Right lobe of liver (tissue), 6 donors: ENCODE results near the gene LRRC4. TPM values are rescaled to one million over a fixed set of nuclear protein-coding genes. Genes with fewer than 3 reads are reported as not detected.

Experiments used
- ATAC-seq, 4 donors: fragments of 200-7000 bp; cut with Tn5 transposase; one replicate each; pipeline ENCODE4 v1.9.1; 2020; ENCODE audit warnings: mild to moderate bottlenecking in 4 of 4, moderate library complexity in 4 of 4
- DNase-seq, 3 donors: peaks; one replicate each; pipeline ENCODE4 v3.0.0-alpha.2; 2020
- H3K27ac ChIP-seq, 3 donors: fragments of 200-600 bp; one replicate each; pipeline ENCODE4 v1.8.0; 2022
- H3K27me3 ChIP-seq, 2 donors: fragments of 200-600 bp; one replicate each; pipeline ENCODE4 v1.8.0; 2022
- H3K36me3 ChIP-seq, 4 donors: fragments of 200-600 bp; sonication (generic) in 1 of 4; one replicate each; pipeline versions ENCODE4 v1.5.1 to v1.8.0; 2017 to 2022; ENCODE audit warnings: control low read depth in 1 of 4
- H3K4me1 ChIP-seq, 4 donors: fragments of 200-600 bp; sonication (generic) in 1 of 4; one replicate each; pipeline versions ENCODE4 v1.5.1 to v1.8.0; 2017 to 2022; ENCODE audit warnings: control low read depth in 1 of 4
- H3K4me3 ChIP-seq, 3 donors: fragments of 200-600 bp; one replicate each; pipeline ENCODE4 v1.8.0; 2022
- H3K9me3 ChIP-seq, 4 donors: fragments of 200-600 bp; sonication (generic) in 1 of 4; one replicate each; pipeline versions ENCODE4 v1.5.1 to v1.8.0; 2017 to 2022; ENCODE audit warnings: control low read depth in 1 of 4
- CTCF ChIP-seq, 4 donors: fragments of 200-600 bp in 3 of 4; fragments of 450-650 bp in 1 of 4; IDR thresholded peaks; one replicate each; pipeline versions ENCODE4 v1.5.1 to v1.8.0; 2016 to 2022; ENCODE audit warnings: antibody characterized with exemption in 4 of 4, mild to moderate bottlenecking in 2 of 4
- POLR2A ChIP-seq: fragments of 450-650 bp; IDR thresholded peaks from one replicate; pipeline ENCODE4 v1.6.1; 2017; ENCODE audit warnings: antibody characterized with exemption, mild to moderate bottlenecking
- WGBS: methylation state at CpG from one replicate; pipeline ENCODE4 v1.1.6; 2018; ENCODE audit warnings: low coverage, low lambda C conversion rate; ENCODE audit not compliant: insufficient coverage; ENCODE audit errors: missing lambda C conversion rate; 5-methylcytosine and 5-hydroxymethylcytosine counted together
- intact Hi-C, 2 donors: fragments of 100-400 bp; cut with DNase I; formaldehyde crosslinking; loops; one replicate each; pipeline versions ENCODE4 v1.11.2 to v1.14.1; 2022
- total RNA-seq, 6 experiments: library from RNA; depleted of rRNA in 2 of 6; stranded (reverse); fragments of >200 nt in 2 of 6; fragmentation: NEBNext Ultra II Directional in 3 of 6; extraction: Animal tissue kit (Norgen Biotek cat#: 25700) in 3 of 6; gene quantifications; one replicate each; pipeline versions ENCODE4 v1.1.0 to v1.2.4, GENCODE V29; 2016 to 2023
- donor health status: DM: no; HTN: yes; CAD: no.
- donor health status: DM: no; HTN: no; CAD: no.
- donor health status: DM: no; HTN: no; CAD: no.
- donor health status: DM: no; HTN: yes; CAD: no.
- donor health status: DM: no; HTN: yes; CAD: no.

Gene LRRC4
- total RNA-seq, 6 experiments from 2014 or later, result 0.74 to 4.0 (median 2.5) TPM

GRCh38 chr7:128073671-128074310 is 42.6 kb upstream of the LRRC4 start:
- Histone ChIP-seq H3K4me1 (peaks cover 0 to 9% (median 0%) of the 10 kb centered on the region in 4 donors), H3K27ac (no peak overlapping the region), H3K4me3 (no peak overlapping the region), H3K9me3 (no peaks in the 10 kb centered on the region), H3K36me3 (peaks cover 0 to 11% (median 2%) of the 10 kb centered on the region in 4 donors), H3K27me3 (no peaks in the 10 kb centered on the region)
- DNase-seq (no peak), ATAC-seq (no peak)
- TF ChIP-seq CTCF (IDR thresholded peaks at IDR 0.05), result no peak
- no peak for TF ChIP-seq POLR2A
- intact Hi-C loops, result no loop called here
- WGBS, result 83% methylated on average over 8 of the region's 15 CpGs

- Histone ChIP-seq H3K27me3 (no peaks in the 10 kb centered on the region), H3K4me1 (peaks cover 0 to 3% (median 0%) of the 10 kb centered on the region in 4 donors), H3K27ac (no peak overlapping the region), H3K9me3 (no peaks in the 10 kb centered on the region), H3K36me3 (peaks cover 0 to 4% (median 1%) of the 10 kb centered on the region in 4 donors), H3K4me3 (no peak overlapping the region)
- ATAC-seq (no peak), DNase-seq (no peak)
- intact Hi-C loops, result no loop called here
- TF ChIP-seq POLR2A, result no peak
- WGBS, result 76% methylated on average over 4 of the region's 11 CpGs
Measured at GRCh38 chr7:128071801-128072200, 40.6 kb upstream of the LRRC4 start.

- no peak overlapping the region for H3K4me3 ChIP-seq
- WGBS, result 85% methylated on average over 6 of the region's 6 CpGs
- no peak overlapping the region for H3K27ac ChIP-seq
- intact Hi-C loops, result no loop called here
- TF ChIP-seq POLR2A (no peak), CTCF (IDR thresholded peaks at IDR 0.05) (no peak)
- H3K9me3 ChIP-seq, result no peaks in the 10 kb centered on the region
- ATAC-seq, result no peak
- H3K36me3 ChIP-seq, result peaks cover 0 to 4% (median 1%) of the 10 kb centered on the region in 4 donors
- DNase-seq, result no peak
- H3K4me1 ChIP-seq, result no peaks in the 10 kb centered on the region
- H3K27me3 ChIP-seq, result no peaks in the 10 kb centered on the region
Measured at GRCh38 chr7:128071376-128071775, 40.1 kb upstream of the LRRC4 start.

GRCh38 chr7:128069373-128070364 is 38.4 kb upstream of the LRRC4 start:
- WGBS, result 90% methylated on average over 3 of the region's 8 CpGs
- no peaks in the 10 kb centered on the region for H3K9me3 ChIP-seq
- ATAC-seq (no peak), DNase-seq (no peak)
- H3K36me3 ChIP-seq, result peaks cover 0 to 2% (median 0%) of the 10 kb centered on the region in 4 donors
- intact Hi-C loops, result no loop called here
- TF ChIP-seq POLR2A (no peak), CTCF (IDR thresholded peaks at IDR 0.05) (no peak)
- no peak overlapping the region for H3K27ac ChIP-seq
- no peaks in the 10 kb centered on the region for H3K4me1 ChIP-seq
- no peak overlapping the region for H3K4me3 ChIP-seq
- H3K27me3 ChIP-seq, result no peaks in the 10 kb centered on the region

GRCh38 chr7:128068785-128069184 is 37.5 kb upstream of the LRRC4 start:
- peaks cover 0 to 2% (median 0%) of the 10 kb centered on the region in 4 donors for H3K36me3 ChIP-seq
- H3K27me3 ChIP-seq, result no peaks in the 10 kb centered on the region
- ATAC-seq, result no peak
- H3K4me1 ChIP-seq, result no peaks in the 10 kb centered on the region
- no peak overlapping the region for H3K4me3 ChIP-seq
- TF ChIP-seq POLR2A, result no peak
- no peak for TF ChIP-seq CTCF (IDR thresholded peaks at IDR 0.05)
- intact Hi-C loops, result no loop called here
- DNase-seq, result no peak
- WGBS, result 91% methylated on average over 5 of the region's 8 CpGs
- H3K9me3 ChIP-seq, result no peaks in the 10 kb centered on the region
- no peak overlapping the region for H3K27ac ChIP-seq
